ENCODE data around the gene RBM20.
A peak's percentile ranks its signal among the peaks of the same experiment; 100 is the strongest.

The RBM20 gene

GRCh38 chr10:110730345-110731050 lies 86.4 kb downstream of the RBM20 start:
- no peak for DNase-seq (ENCODE audit: low read depth in 4 of 4, low spot score in 1 of 4)

GRCh38 chr10:110733218-110733952 lies 89.2 kb downstream of the RBM20 start:
- DNase-seq (ENCODE audit: low read depth in 4 of 4, low spot score in 1 of 4): no peak

- DNase-seq (ENCODE audit: low read depth in 4 of 4, low spot score in 1 of 4): no peak
Observed at GRCh38 chr10:110735620-110736027, 91.5 kb downstream of the RBM20 start.

- DNase-seq (ENCODE audit: low read depth in 4 of 4, low spot score in 1 of 4): no peak
Observed at GRCh38 chr10:110737886-110738634, 93.9 kb downstream of the RBM20 start.

- DNase-seq (ENCODE audit: low read depth in 4 of 4, low spot score in 1 of 4): no peak
Observed at GRCh38 chr10:110739811-110740271, 95.7 kb downstream of the RBM20 start.

GRCh38 chr10:110742801-110743200 lies 98.7 kb downstream of the RBM20 start:
- DNase-seq (ENCODE audit: low read depth in 4 of 4, low spot score in 1 of 4): no peak

GRCh38 chr10:110744782-110745181 lies 100.6 kb downstream of the RBM20 start:
- no peak for DNase-seq (ENCODE audit: low read depth in 4 of 4, low spot score in 1 of 4)

- peak in 2 of 4 experiments; percentile 19 to 20 for DNase-seq (ENCODE audit: low read depth in 4 of 4, low spot score in 1 of 4)
Observed at GRCh38 chr10:110746254-110746826, 102.2 kb downstream of the RBM20 start.

- no peak for DNase-seq (ENCODE audit: low read depth in 4 of 4, low spot score in 1 of 4)
Observed at GRCh38 chr10:110746969-110747608, 103.0 kb downstream of the RBM20 start.

- no peak for DNase-seq (ENCODE audit: low read depth in 4 of 4, low spot score in 1 of 4)
Observed at GRCh38 chr10:110747609-110748464, 103.7 kb downstream of the RBM20 start.

GRCh38 chr10:110748970-110749369 lies 104.8 kb downstream of the RBM20 start:
- no peak for DNase-seq (ENCODE audit: low read depth in 4 of 4, low spot score in 1 of 4)

- no peak for DNase-seq (ENCODE audit: low read depth in 4 of 4, low spot score in 1 of 4)
Observed at GRCh38 chr10:110750931-110751330, 106.8 kb downstream of the RBM20 start.

- DNase-seq (ENCODE audit: low read depth in 4 of 4, low spot score in 1 of 4): no peak
Observed at GRCh38 chr10:110751850-110752249, 107.7 kb downstream of the RBM20 start.

- DNase-seq (ENCODE audit: low read depth in 4 of 4, low spot score in 1 of 4): no peak
Observed at GRCh38 chr10:110753462-110753861, 109.3 kb downstream of the RBM20 start.

- DNase-seq (ENCODE audit: low read depth in 4 of 4, low spot score in 1 of 4): no peak
Observed at GRCh38 chr10:110754375-110755105, 110.4 kb downstream of the RBM20 start.

GRCh38 chr10:110755781-110756180 lies 111.6 kb downstream of the RBM20 start:
- no peak for DNase-seq (ENCODE audit: low read depth in 4 of 4, low spot score in 1 of 4)

- DNase-seq (ENCODE audit: low read depth in 4 of 4, low spot score in 1 of 4): no peak
Observed at GRCh38 chr10:110756876-110757275, 112.7 kb downstream of the RBM20 start.

- no peak for DNase-seq (ENCODE audit: low read depth in 4 of 4, low spot score in 1 of 4)
Observed at GRCh38 chr10:110757586-110757985, 113.5 kb downstream of the RBM20 start.

GRCh38 chr10:110758128-110758765 lies 114.1 kb downstream of the RBM20 start:
- no peak for DNase-seq (ENCODE audit: low read depth in 4 of 4, low spot score in 1 of 4)
